ENCODE data around the gene RERG. TPM values are rescaled to one million over a fixed set of nuclear protein-coding genes. Genes with fewer than 3 reads are reported as not detected.

RERG gene
- total RNA-seq, 1 donor: under 0.01 TPM

- DNase-seq (ENCODE audit: low read depth): no peak
- H3K4me3 ChIP-seq (ENCODE audit: low read depth, low read length): no peak overlapping the region
- TF ChIP-seq CTCF (IDR thresholded peaks at IDR 0.05; ENCODE audit: insufficient read depth, low read depth, low read length): no peak
Observed at GRCh38 chr12:15201456-15201855, 19.8 kb downstream of the RERG start.

DNA sequence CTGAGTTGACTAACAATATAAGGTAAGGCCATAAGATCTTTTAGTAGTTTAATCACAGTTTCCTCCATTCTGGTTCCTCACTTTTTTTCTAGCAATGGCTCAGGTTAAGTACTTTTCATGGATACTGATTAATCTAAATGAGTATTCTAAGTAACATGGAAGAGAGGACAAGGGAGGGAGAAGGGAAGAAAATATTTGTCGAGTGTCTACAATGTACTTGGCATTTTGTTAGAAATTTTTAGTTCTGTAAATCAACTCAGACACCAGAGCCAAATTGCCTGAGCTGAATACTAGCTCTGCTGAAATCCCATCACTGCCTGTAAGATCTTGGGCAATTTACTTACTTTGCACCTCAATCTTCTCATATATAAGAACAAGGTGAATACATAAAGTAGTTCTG is 20.2 kb downstream of the RERG start:
- no peak for TF ChIP-seq CTCF (IDR thresholded peaks at IDR 0.05; ENCODE audit: insufficient read depth, low read depth, low read length)
- no peak for DNase-seq (ENCODE audit: low read depth)
- no peak overlapping the region for H3K4me3 ChIP-seq (ENCODE audit: low read depth, low read length)

- no peak for DNase-seq (ENCODE audit: low read depth)
- TF ChIP-seq CTCF (IDR thresholded peaks at IDR 0.05; ENCODE audit: insufficient read depth, low read depth, low read length): no peak
- H3K4me3 ChIP-seq (ENCODE audit: low read depth, low read length): no peak overlapping the region
Observed at GRCh38 chr12:15200641-15201040, 20.6 kb downstream of the RERG start.

DNA sequence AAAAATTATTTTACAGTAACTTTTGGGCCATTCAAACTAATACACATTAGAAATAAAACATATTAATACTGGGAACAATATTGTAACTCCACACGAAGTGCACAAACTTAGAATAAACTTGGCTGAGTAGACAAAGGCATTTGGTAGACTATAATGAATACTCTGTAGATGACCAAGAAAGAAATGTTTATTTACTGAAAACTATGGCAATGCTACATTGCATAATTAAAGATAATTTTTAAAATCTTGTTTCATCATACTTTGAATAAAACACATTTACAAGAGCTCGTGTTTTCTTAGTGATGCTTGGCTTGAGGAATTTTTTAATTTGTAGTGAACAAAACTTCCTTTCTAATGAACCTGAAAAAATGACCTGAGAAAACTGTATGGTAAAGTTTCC is 21.3 kb downstream of the RERG start:
- no peak for DNase-seq (ENCODE audit: low read depth)
- TF ChIP-seq CTCF (IDR thresholded peaks at IDR 0.05; ENCODE audit: insufficient read depth, low read depth, low read length): no peak

DNA sequence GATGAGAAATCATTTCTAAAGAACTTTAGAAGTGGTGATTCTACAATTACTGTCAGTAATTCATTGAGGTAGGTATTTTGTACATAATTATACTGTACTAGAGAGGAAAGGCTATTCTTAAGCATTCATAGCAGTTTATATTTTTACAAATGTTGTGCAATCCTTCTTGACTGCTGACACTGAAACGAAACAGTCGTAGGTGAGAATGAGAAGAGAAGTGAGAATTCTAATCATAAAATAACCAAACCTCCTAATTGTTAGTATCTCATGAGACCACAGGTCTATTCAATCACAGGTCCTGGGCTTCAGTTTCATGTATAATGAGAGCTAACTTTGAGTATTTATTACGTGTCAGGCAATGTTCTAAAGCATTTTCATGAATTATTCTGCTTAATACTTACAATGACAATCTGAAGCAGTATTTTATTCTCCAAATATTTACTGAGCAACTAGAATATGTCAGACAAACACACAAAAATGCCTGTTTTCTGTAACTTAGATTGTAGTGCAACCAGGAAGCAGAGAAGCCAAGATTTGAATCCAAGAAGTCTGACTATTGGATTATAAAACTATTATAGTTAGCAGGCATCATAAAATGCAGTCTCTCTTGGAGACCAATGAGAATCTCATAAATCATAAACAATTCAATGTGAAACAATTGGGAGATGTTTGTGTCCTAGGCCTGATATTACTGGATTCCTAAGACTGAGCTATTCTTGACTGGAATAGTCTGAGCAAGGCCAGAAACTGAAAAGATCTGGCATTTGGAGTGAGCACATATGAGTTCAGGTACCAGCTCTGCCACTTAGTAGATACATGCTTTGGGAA is 24.3 kb downstream of the RERG start:
- no peak for DNase-seq (ENCODE audit: low read depth)
- TF ChIP-seq CTCF (IDR thresholded peaks at IDR 0.05; ENCODE audit: insufficient read depth, low read depth, low read length): no peak
- no peak overlapping the region for H3K4me3 ChIP-seq (ENCODE audit: low read depth, low read length)

More for the DNA sequence above, 21.3 kb downstream of the RERG start:
- no peak overlapping the region for H3K4me3 ChIP-seq (ENCODE audit: low read depth, low read length)

- no peak overlapping the region for H3K4me3 ChIP-seq (ENCODE audit: low read depth, low read length)
- DNase-seq (ENCODE audit: low read depth): no peak
- no peak for TF ChIP-seq CTCF (IDR thresholded peaks at IDR 0.05; ENCODE audit: insufficient read depth, low read depth, low read length)
Observed at GRCh38 chr12:15196221-15196620, 25.0 kb downstream of the RERG start.
